K562 (cell line): Measurements from ENCODE around the gene SIGLEC6. TPM values are rescaled to one million over a fixed set of nuclear protein-coding genes. Genes with fewer than 3 reads are reported as not detected.

Experiments
- ATAC-seq: fragments of 200-7000 bp; cut with Tn5 transposase; 3 replicates; pipeline ENCODE4 v1.9.1; 2020; ENCODE audit warnings: moderate library complexity
- BruUV-seq: library from RNA; stranded (reverse); fragments of 400-500 nt; replicated peaks from 2 replicates; lab custom pipeline; 2021; lab: Mats Ljungman, UMichigan
- CTCF ChIA-PET: fragments of 300-600 bp; formaldehyde crosslinking; extraction: SDS; loops from one replicate; lab custom pipeline; 2021; ENCODE audit warnings: low intra/inter-chr PET ratio; lab: Yijun Ruan, JAX
- POLR2A ChIA-PET: fragments of 300-600, 350-650 bp; sonication (Branson Sonifier 250); formaldehyde crosslinking; extraction: SDS; loops from one replicate; lab custom pipeline; 2021; ENCODE audit warnings: antibody characterized with exemption, inconsistent platforms; lab: Yijun Ruan, JAX
- DNase-seq, 4 experiments: peaks; one replicate each; pipeline versions ENCODE4 v3.0.0 to v3.0.0-alpha.2; 2011 to 2018; ENCODE audit warnings: low spot score in 3 of 4, mixed read lengths in 3 of 4; ENCODE audit errors: extremely low read depth in 1 of 4
- FAIRE-seq: peaks from 2 replicates; lab custom pipeline; 2011; peaks lifted over from hg19 to GRCh38; lab: Jason Lieb, UNC
- H2AFZ ChIP-seq: 2 replicates; pipeline ENCODE4 v1.6.0; 2011; ENCODE audit warnings: low read depth, low read length, control low read depth, inconsistent platforms
- H3K27ac ChIP-seq: fragments of 200-600 bp; 3 replicates; pipeline ENCODE4 v1.8.0; 2011; ENCODE audit warnings: low read depth, mild to moderate bottlenecking, control low read depth, inconsistent platforms, low read length, moderate library complexity, mixed read lengths; ENCODE audit errors: extremely low read depth
- H3K27me3 ChIP-seq, 2 experiments: fragments of 300-600 bp in 1 of 2; 2 replicates in 1 of 2; 3 replicates in 1 of 2; pipeline versions ENCODE4 v1.6.0 to v1.8.0; 2011; ENCODE audit warnings: inconsistent platforms in 2 of 2, low read length in 2 of 2, mild to moderate bottlenecking in 1 of 2, mixed read lengths in 1 of 2, moderate library complexity in 1 of 2; ENCODE audit not compliant: control insufficient read depth in 2 of 2, insufficient read depth in 2 of 2
- H3K36me3 ChIP-seq: fragments of 300-600 bp; 3 replicates; pipeline ENCODE4 v1.8.0; 2011; ENCODE audit warnings: mild to moderate bottlenecking, low read length, inconsistent platforms; ENCODE audit not compliant: control insufficient read depth, insufficient read depth
- H3K4me1 ChIP-seq, 2 experiments: fragments of 200-600 bp in 1 of 2; replicated peaks in 1 of 2; 2 replicates in 1 of 2; 3 replicates in 1 of 2; pipeline versions ENCODE4 v1.5.1 to v1.8.0; 2011; ENCODE audit warnings: inconsistent platforms in 2 of 2, low read length in 2 of 2, mild to moderate bottlenecking in 1 of 2, mixed read lengths in 1 of 2, moderate library complexity in 1 of 2; ENCODE audit not compliant: control insufficient read depth in 2 of 2, insufficient read depth in 2 of 2
- H3K4me2 ChIP-seq: 2 replicates; pipeline ENCODE4 v1.6.1; 2011; ENCODE audit warnings: low read length, control low read depth, inconsistent platforms, mixed read lengths; ENCODE audit not compliant: insufficient read depth
- H3K4me3 ChIP-seq: fragments of 200-600 bp; sonication (generic), shearing (Covaris generic); 2 replicates; pipeline ENCODE4 v1.5.1; 2016; ENCODE audit warnings: control low read depth, inconsistent platforms
- H3K79me2 ChIP-seq: fragments of 200-600 bp; 3 replicates; pipeline ENCODE4 v1.8.0; 2011; ENCODE audit warnings: low read length, inconsistent platforms; ENCODE audit not compliant: control insufficient read depth, insufficient read depth
- H3K9ac ChIP-seq, 2 experiments: 2 replicates each; pipeline versions ENCODE4 v1.6.0 to v1.6.1; 2011; ENCODE audit warnings: low read depth in 2 of 2, low read length in 2 of 2, control low read depth in 1 of 2, inconsistent platforms in 1 of 2, mild to moderate bottlenecking in 1 of 2, mixed read lengths in 1 of 2; ENCODE audit not compliant: insufficient read depth in 1 of 2
- H3K9me1 ChIP-seq: one replicate; pipeline ENCODE4 v1.6.0; 2011; ENCODE audit warnings: inconsistent platforms, mild to moderate bottlenecking, low read length, moderate library complexity; ENCODE audit not compliant: control insufficient read depth, insufficient read depth
- H3K9me3 ChIP-seq: replicated peaks from 2 replicates; pipeline ENCODE4 v1.5.1; 2011; ENCODE audit warnings: low read depth, low read length, inconsistent platforms; ENCODE audit not compliant: control insufficient read depth, insufficient read depth
- H4K20me1 ChIP-seq: replicated peaks from 2 replicates; pipeline ENCODE4 v1.6.1; 2011; ENCODE audit warnings: low read length, inconsistent platforms, mixed read lengths; ENCODE audit not compliant: control insufficient read depth, insufficient read depth
- CTBP1 ChIP-seq: fragments of 450-650 bp; IDR thresholded peaks from 2 replicates; pipeline ENCODE4 v1.6.1; 2016; ENCODE audit warnings: borderline replicate concordance
- E4F1 ChIP-seq: fragments of 250-450 bp; sonication (Bioruptor Pico); IDR thresholded peaks from 2 replicates; pipeline ENCODE4 v1.5.0; 2021; ENCODE audit warnings: mild to moderate bottlenecking, borderline replicate concordance
- ELF4 ChIP-seq: fragments of 450-650 bp; formaldehyde crosslinking; IDR thresholded peaks from 2 replicates; pipeline ENCODE4 v1.4.0; 2022; ENCODE audit warnings: missing genetic modification characterization
- FOXP4 ChIP-seq: sonication (generic); formaldehyde crosslinking; IDR thresholded peaks from 2 replicates; pipeline ENCODE4 v1.8.0; 2022; ENCODE audit warnings: mild to moderate bottlenecking, missing genetic modification reagents, borderline replicate concordance
- HNRNPLL ChIP-seq: fragments of 200-400 bp; formaldehyde crosslinking; IDR thresholded peaks from 2 replicates; pipeline ENCODE4 v1.6.1; 2017; ENCODE audit warnings: low read length, low read depth, mild to moderate bottlenecking; ENCODE audit not compliant: poor library complexity, severe bottlenecking
- MTA2 ChIP-seq: fragments of 450-650 bp; IDR thresholded peaks from 2 replicates; pipeline ENCODE4 v1.6.1; 2016; ENCODE audit warnings: low read depth
- NCOA1 ChIP-seq: fragments of 450-650 bp; IDR thresholded peaks from 2 replicates; pipeline ENCODE4 v1.6.1; 2016; ENCODE audit warnings: low read depth
- NCOA2 ChIP-seq, 2 experiments: fragments of 450-650 bp; IDR thresholded peaks; 2 replicates each; pipeline ENCODE4 v1.6.1; 2018; ENCODE audit warnings: mild to moderate bottlenecking in 2 of 2, moderate library complexity in 1 of 2; ENCODE audit not compliant: partially characterized antibody in 2 of 2
- SAFB2 ChIP-seq: fragments of 200-400 bp; formaldehyde crosslinking; IDR thresholded peaks from 2 replicates; pipeline ENCODE4 v1.6.1; 2018; ENCODE audit warnings: borderline replicate concordance, low read length, low read depth, moderate library complexity; ENCODE audit not compliant: severe bottlenecking
- USF1 ChIP-seq: sonication (generic); formaldehyde crosslinking; IDR thresholded peaks from 2 replicates; pipeline ENCODE4 v1.9.0; 2022; ENCODE audit warnings: mild to moderate bottlenecking, missing genetic modification reagents
- ZNF354B ChIP-seq: fragments of 250-450 bp; sonication (Bioruptor Pico); IDR thresholded peaks from 2 replicates; pipeline ENCODE4 v1.4.0; 2020
- ZNF449 ChIP-seq: fragments of 250-450 bp; sonication (Bioruptor Pico); IDR thresholded peaks from 2 replicates; pipeline ENCODE4 v1.8.0; 2022; ENCODE audit warnings: moderate library complexity, mild to moderate bottlenecking, inconsistent platforms
- ZNF561 ChIP-seq: fragments of 450-650 bp; formaldehyde crosslinking; conservative IDR thresholded peaks from 2 replicates; pipeline ENCODE4 v1.4.0; 2020; ENCODE audit warnings: mild to moderate bottlenecking, moderate library complexity
- ZNF79 ChIP-seq: fragments of 250-450 bp; sonication (Bioruptor Pico); IDR thresholded peaks from 2 replicates; pipeline ENCODE4 v1.4.0; 2020; ENCODE audit warnings: low read depth, mild to moderate bottlenecking, moderate library complexity
- WGBS: fragments of 100-300 bp; shearing (Covaris generic); methylation state at CpG from one replicate; pipeline ENCODE4 v1.1.6; 2016; ENCODE audit warnings: low coverage, mixed read lengths; ENCODE audit not compliant: insufficient coverage; ENCODE audit errors: missing lambda C conversion rate; 5-methylcytosine and 5-hydroxymethylcytosine counted together
- in situ Hi-C: fragments of 300-500 bp; cut with MboI; formaldehyde crosslinking; loops from 4 replicates; pipeline ENCODE4 v1.15.0; 2018; ENCODE audit warnings: inconsistent platforms, mixed read lengths
- intact Hi-C: fragments of 100-400 bp; cut with micrococcal nuclease; formaldehyde crosslinking; loops from 2 replicates; pipeline ENCODE4 v1.14.2; 2022
- polyA plus RNA-seq, 8 experiments: library from polyadenylated mRNA; depleted of rRNA in 4 of 8; stranded (reverse) in 5 of 8; unstranded in 3 of 8; fragments of >200 nt; fragmentation: Nextera tagmentation in 2 of 8; fragmentation: Illumina TruSeq in 1 of 8; extraction: Ambion mirVana in 2 of 8; extraction: Trizol in 1 of 8; gene quantifications; 2 replicates each; pipeline versions ENCODE4 v1.2.1 to v1.2.3, GENCODE V29; 2011 to 2014; ENCODE audit warnings: inconsistent platforms in 1 of 8, missing spikeins in 1 of 8
- total RNA-seq, 7 experiments: library from RNA; depleted of rRNA in 6 of 7; stranded (reverse); fragments of >200 nt in 6 of 7; fragmentation: Illumina TruSeq in 2 of 7; extraction: Trizol in 2 of 7; gene quantifications; 2 replicates each; pipeline versions ENCODE4 v1.2.1 to v1.2.3, GENCODE V29; 2011 to 2021; ENCODE audit warnings: low replicate concordance in 1 of 7

SIGLEC6 gene
- total and polyA plus RNA-seq, 9 of the 15 experiments (the other 6 are each of a cell fraction or from before 2014, with no cell fraction given), result 0.03 to 17.5 (median 0.71) TPM

- peak overlapping the region; percentile 59; the same call in 2 of the 3 replicates for H3K27ac ChIP-seq
- H3K9me1 ChIP-seq, result no peaks in the 10 kb centered on the region
- intact Hi-C loops, result loop anchor here (2.0 to 5.0 kb wide), 2 partner anchors 14 to 94 kb away; no protein-coding TSS in a partner anchor
- in situ Hi-C loops, result loop anchor here (10.0 kb wide), 1 partner anchor 92 kb away; the partner anchor contains the start of gene CEACAM18
- 19% methylated on average over 8 of the region's 8 CpGs for WGBS
- ChIA-PET CTCF (no interaction called here), POLR2A (interaction anchor here (0.9 to 2.6 kb wide), 3 partner anchors 16 to 20 kb away, joined by 3 to 15 read pairs (median 11); no protein-coding TSS in a partner anchor)
- no peaks in the 10 kb centered on the region for H3K9me3 ChIP-seq
- no TSS peak for BruUV-seq
- H3K9ac ChIP-seq, result peak overlapping the region in 1 of 2 experiments; percentile 20; a peak in 1 of 4 replicates
- H3K4me1 ChIP-seq, result peaks cover 14 to 57% of the 10 kb centered on the region in 2 experiments; a peak in 4 of 5 replicates
- peaks cover 6% of the 10 kb centered on the region for H3K79me2 ChIP-seq
- H3K27me3 ChIP-seq, result no peaks in the 10 kb centered on the region
- peak overlapping the region; percentile 39; the same call in 1 of the 2 replicates for H3K4me2 ChIP-seq
- peak overlapping the region; percentile 60 for H2AFZ ChIP-seq
- ATAC-seq (peak; percentile 12; the same call in 1 of the 3 replicates), DNase-seq (peak in 1 of 4 experiments; percentile 81), FAIRE-seq (peak; percentile 80)
- H3K36me3 ChIP-seq, result no peaks in the 10 kb centered on the region
- H4K20me1 ChIP-seq, result no peaks in the 10 kb centered on the region
- H3K4me3 ChIP-seq, result no peak overlapping the region
- TF ChIP-seq ZNF79 (CRISPR knock-in tag) (0 out of 2 replicates have a peak, but pooled peaks have one; percentile 12), ZNF449 (CRISPR knock-in tag) (no peak), ELF4 (CRISPR knock-in tag) (no peak), SAFB2 (no peak), HNRNPLL (no peak), ZNF354B (CRISPR knock-in tag) (no peak), USF1 (CRISPR knock-in tag) (no peak), FOXP4 (CRISPR knock-in tag) (no peak), ZNF561 (CRISPR knock-in tag) (no peak), NCOA2 (IDR thresholded peaks at IDR 0.05; ENCODE audit: partially characterized antibody in 2 of 2) (no peak), NCOA1 (peak; percentile 17; the same call in 1 of the 2 replicates), E4F1 (CRISPR knock-in tag) (no peak), MTA2 (no peak), CTBP1 (peak; percentile 71; the same call in 1 of the 2 replicates)
These were observed 35.1 kb upstream of the SIGLEC6 start for GRCh38 chr19:51566489-51567100.
